GM10847 (cell line): Measurements from ENCODE around the gene SIN3A.

ENCODE experiments used
- POLR2A ChIP-seq: IDR thresholded peaks from 2 replicates; pipeline ENCODE4 v1.6.1; 2011; ENCODE audit not compliant: insufficient read length; ENCODE audit errors: extremely low read depth

SIN3A gene

GRCh38 chr15:75327491-75327890 is 124.0 kb downstream of the SIN3A start:
- no peak for TF ChIP-seq POLR2A

GRCh38 chr15:75327005-75327404 is 124.5 kb downstream of the SIN3A start:
- TF ChIP-seq POLR2A = no peak

- no peak for TF ChIP-seq POLR2A
Observed at GRCh38 chr15:75325922-75326321, 125.6 kb downstream of the SIN3A start.

- TF ChIP-seq POLR2A = no peak
Observed at GRCh38 chr15:75321711-75322110, 129.8 kb downstream of the SIN3A start.
